NCI-H226 (cell line): ENCODE data around the gene UBA6.
A peak's percentile ranks its signal among the peaks of the same experiment; 100 is the strongest.
"Not testable (repeated sequence)": the region's sequence is repeated elsewhere in the genome, so short reads cannot be mapped to it uniquely, and the experiment has no call there.

Experiments
- DNase-seq: peaks from one replicate; pipeline ENCODE4 v3.0.0-alpha.2; 2015

The UBA6 gene

DNA sequence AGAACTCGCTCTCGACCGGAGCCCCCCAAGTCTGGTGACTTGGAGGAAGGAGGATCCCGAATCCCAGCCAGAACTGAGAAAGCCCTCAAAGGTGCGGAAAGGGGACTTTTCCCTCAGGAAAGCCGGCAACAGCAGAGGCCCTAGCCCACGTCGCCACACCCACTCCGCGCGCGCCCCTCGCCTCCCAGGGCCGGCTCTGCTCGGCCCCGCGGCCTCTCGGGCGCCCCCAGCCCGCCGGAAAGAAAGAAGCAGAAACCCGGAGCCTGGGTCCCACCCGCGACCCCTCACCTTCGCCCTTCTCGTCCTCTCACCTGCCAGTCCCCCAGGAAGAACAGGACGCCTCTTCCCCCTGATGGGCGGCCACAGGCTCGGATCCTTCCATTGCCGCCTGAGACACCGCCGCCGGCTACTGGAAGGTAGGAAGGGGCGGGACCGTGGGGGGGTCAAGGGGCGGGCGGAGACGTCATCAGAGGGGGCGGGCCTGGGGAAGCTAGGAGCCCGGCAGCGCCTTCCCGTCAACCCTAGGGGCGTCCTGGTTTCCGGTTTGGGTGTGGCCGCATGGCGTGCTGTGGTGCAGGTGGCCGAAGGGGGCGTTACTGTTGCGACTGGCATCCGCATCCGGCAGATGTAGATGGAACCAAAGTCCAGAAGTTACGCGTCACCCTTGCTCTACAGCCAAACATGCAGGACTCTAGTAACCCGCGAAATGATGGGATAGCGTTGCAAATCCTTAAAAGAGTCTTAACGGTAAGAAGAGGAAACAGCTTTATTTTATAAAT, at the start of gene UBA6:
Gene UBA6, minus strand, starts transcription at position 418 of the 779 bp plus-strand sequence. Its CDS starts 36 bp downstream, at position 382.
- peak; percentile 96 for DNase-seq

DNA sequence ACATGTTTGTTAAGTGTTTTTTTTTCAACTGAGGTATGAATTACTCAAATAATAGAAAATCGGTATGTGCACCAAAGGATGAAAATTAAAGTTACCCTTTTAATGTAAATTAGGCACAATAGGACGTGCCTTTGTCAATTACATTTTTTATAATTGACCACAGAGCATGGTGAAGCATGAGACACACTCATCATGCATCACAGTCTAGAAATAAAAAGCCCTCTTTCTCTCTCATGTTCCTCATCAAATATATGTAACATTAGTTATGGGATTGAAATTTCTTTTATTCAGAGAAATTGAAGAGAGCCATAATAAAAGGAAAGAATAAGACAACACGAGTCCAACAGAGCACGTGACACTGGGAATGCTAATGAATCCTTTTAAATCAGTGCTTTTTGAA, 49.7 kb upstream of the UBA6 start:
- no peak for DNase-seq

DNA sequence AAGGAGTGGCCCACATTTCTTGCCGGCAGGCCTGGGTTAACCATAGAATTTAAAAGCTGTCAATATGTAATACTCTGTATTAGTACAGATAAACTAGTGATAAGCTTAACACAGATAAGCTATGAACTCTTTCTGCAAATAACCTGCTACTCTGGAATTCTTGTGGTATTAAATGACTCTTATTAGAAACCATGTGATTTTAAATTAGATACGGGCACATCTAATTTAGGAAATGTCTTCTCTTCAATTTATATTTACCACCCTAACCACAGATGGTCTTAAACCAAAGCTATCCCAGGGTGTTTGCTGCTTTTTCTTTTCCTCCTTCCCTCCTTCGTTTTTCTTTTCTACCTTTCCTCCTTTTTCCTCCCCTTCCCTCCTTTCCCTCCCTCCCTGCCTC, 48.3 kb upstream of the UBA6 start:
- no peak for DNase-seq

DNA sequence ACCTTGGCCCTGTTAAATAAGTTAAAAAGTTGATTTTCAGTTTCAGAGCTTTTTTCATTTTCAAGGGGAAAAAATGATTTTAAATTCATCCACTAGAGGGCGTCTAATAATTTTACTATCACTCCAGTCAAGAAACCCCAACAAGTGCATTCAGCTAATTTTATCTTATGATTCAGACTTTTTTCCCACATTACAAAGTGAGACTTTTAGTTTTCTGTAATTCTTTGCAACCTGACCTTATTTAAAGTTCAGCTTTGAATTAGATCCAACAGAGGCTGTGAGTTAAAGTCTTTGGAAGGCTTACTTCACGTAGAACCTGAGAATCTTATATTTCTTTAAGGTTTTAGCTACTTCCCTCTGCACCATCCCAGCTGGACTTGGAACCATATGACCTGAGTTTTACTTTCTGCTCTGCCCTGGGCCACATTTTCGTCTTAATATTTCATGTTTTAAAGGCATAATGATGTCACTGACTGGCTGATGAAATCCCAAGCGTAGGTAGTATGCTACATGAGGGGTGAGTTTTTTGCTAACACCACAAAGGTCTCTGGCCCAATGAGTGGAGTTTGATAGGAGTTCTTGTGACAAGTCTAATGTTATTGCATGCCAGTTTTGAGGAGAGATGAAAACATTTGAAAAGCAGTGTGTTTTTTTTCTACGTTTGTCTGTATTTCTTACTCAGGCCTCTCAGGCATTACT, 46.0 kb upstream of the UBA6 start:
- DNase-seq, result no peak

DNA sequence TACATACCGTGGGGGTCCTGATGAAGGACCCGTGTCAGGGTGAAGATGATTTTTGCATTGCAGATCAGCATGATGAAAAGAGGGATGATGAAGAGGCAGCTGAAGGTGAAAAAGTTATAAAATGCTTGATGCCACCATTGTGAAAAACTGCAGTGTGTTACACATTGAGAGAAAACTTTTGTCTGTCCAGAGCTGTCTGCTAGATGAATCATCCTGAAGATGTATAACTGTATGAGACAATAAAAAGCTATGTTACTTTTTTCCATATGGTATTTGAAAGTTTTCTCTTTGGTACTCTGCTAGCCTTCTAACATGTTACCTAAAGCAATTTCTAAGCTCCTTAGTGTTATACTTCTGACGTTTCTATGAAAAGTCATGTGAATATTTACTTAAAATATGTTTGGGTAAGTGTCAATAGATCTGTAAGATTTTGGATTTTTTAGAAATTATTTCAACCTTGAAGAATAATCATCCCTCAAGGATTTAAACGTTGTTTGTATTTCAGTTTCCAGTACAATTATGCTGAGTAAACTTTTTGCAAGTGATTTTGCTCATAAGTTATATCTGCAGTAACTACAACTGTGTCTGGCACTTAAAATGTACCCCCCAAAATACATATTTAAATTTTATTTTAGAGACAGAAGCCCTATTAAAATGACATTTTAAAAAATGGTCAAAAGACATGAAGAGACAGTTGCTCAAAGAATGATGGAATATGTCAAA, 43.8 kb upstream of the UBA6 start:
- no peak for DNase-seq

DNA sequence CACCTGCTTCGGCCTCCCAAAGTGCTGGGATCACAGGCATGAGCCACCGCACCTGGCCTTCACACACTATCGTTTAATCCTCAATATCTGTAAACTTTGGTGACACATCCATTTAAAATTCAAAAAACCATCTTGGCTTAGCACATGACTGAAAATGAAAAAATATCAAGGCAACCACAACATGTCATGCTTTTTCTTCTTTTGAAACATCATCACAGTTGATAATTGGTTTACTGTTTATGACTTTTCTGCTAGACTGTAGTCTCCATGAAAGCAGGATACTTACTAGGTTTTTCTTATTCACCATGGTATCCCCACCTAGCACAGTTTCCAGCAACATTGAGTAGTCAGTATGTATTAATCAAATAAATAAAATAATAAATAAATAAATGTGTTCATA, 42.2 kb upstream of the UBA6 start:
- DNase-seq, result no peak

DNA sequence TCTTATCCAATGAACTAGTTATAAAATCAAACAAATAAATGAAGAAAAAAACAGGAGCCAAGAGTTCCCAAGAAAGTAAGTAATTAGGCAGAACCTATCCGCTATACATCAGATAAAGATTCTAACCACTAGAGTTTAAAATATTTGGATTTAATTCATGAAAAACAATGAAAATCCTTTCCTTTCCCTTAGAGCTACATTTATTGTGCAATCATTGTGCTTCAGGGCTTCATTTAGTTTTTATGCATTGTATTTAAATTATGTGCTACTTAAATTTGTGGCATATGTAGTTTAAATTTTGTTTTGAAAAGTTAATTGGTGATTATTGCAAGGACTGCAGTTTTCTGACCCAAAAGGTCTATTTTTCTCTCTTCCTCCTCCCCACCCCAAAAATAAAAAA, 35.3 kb upstream of the UBA6 start:
- DNase-seq, result no peak

DNA sequence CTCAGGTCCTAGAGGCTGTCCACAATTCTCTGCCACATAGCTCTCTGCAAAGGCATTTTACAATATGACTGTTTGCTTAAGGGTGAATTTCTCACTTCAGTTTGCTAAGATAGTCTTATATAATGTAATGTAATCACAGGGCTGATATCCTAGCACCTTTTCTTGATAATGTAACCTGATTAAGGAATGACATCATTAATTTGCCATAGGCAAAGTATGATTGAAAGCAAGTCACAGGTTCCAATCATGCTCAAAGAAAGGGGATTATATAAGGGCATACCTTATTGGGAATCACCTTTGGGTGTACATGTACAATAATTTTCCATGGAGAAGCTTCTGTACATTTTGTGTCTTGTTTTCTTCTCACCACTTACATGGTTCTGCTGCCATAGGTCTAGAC, 34.4 kb upstream of the UBA6 start:
- DNase-seq, result no peak

DNA sequence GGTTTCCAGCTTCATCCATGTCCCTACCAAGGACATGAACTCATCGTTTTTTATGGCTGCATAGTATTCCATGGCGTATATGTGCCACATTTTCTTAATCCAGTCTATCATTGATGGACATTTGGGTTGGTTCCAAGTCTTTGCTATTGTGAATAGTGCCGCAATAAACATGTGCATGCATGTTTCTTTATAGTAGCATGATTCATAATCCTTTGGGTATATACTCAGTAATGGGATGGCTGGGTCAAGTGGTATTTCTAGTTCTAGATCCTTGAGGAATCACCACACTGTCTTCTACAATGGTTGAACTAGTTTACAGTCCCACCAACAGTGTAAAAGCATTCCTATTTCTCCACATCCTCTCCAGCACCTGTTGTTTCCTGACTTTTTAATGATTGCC, 29.6 kb upstream of the UBA6 start:
- DNase-seq, result not testable (repeated sequence)

DNA sequence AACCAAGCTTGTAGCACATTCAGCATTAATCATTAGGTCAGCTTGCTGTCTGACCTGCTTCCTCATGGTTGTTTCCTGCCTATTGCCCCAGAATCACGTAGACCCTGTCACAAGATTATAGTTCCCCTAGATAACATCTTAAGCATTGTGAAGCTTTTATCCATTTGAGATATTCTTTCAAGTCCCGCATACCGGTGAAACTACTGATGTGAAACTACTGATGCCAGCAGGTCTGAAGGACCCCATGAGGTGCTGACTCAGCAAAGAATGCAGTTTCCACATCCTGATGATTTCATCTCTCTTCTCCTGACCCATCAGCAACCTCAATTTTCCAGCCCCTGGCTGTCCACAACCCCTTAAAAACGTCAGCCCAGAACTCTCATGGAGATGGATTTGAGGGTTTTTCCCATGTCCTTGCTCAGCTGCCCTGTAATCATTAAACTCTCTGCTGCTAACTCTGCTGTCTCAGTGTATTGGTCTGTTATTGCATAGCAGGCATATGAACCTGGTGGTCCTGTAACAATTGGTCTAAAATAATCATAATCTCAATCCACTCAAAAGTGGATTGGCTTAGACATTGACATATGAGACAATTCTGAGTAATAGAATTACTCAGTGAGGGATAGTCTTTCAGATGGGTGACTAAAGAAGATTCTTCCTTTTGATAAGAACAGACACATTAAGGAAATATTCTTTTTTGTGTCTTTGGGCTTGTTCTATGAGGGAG, 26.3 kb upstream of the UBA6 start:
- peak; percentile 91 for DNase-seq

DNA sequence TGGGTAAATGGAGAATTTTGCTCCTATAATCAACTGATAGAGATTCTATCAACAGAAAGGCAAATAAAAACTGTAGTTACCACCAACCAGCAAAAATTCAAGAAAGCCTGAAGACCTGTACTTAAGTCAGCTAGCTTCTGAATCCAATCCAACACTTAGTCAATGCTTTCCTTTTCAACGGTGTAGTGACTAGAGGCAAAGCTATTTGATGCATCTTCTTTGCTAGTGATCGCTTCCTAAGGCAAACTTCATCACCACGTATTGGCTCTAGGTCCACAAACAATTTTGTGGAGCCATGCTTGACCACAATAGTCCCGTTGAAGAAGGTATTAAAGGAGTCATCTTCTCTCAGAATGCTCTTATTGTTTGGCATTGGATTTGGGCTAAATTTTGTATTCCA, 25.0 kb upstream of the UBA6 start:
- peak; percentile 40 for DNase-seq

DNA sequence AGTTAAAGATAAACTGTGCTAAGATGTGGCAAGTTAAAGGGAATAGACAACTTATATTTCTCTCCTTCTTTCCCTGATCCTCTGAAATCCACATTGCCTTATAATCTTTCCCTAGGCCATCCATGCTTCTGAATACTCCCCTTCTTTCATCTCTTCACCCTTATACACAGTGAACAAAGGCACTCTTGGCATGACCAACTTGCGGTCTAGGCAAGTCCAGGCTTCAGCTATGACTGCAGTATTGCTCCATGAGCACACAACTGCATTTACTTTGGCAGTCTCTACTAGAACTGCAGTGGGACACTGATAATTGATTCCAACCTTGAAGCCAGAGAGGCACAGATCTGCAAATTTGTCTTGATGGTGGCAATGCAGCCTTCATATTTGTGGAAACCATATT, 24.2 kb upstream of the UBA6 start:
- DNase-seq, result no peak

DNA sequence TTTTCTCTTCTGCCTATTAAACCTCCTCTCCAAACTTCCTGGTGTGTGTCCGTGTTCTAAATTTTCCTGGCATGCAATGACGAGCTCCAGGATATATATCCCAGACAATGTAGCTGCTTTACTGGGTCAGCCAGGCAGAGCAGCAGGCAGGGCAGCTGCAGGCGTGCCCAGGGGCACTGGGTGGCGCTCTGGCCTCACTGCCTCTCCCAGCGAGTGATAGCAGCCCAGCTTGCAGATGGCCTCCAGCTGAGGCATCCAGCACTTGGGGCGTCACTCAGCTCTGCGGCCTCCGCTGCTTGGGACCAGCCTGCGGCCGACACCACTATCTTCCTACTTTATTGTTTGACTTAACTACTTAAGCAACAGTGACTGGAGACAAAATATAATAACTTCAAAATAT, 23.0 kb upstream of the UBA6 start:
- DNase-seq, result no peak

DNA sequence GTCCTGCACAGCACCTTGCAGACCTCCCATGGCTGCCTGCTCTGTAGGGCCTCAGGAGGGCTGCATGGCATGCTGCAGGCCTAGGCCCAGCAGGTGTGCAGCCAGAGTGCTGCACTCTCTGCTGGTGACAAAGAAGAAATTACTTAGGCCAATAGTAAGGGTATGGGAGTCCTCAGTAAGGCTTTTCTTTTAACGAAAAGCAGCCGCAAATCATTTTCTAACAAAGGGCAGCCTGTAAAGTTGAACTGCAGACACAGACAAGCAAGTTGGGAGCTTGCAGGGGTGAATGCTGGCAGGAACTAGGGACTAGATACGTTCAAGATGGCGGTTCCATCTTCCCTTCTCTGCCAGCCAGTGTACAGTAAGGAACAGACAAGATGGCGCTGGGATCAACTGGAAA, 22.4 kb upstream of the UBA6 start:
- no peak for DNase-seq

DNA sequence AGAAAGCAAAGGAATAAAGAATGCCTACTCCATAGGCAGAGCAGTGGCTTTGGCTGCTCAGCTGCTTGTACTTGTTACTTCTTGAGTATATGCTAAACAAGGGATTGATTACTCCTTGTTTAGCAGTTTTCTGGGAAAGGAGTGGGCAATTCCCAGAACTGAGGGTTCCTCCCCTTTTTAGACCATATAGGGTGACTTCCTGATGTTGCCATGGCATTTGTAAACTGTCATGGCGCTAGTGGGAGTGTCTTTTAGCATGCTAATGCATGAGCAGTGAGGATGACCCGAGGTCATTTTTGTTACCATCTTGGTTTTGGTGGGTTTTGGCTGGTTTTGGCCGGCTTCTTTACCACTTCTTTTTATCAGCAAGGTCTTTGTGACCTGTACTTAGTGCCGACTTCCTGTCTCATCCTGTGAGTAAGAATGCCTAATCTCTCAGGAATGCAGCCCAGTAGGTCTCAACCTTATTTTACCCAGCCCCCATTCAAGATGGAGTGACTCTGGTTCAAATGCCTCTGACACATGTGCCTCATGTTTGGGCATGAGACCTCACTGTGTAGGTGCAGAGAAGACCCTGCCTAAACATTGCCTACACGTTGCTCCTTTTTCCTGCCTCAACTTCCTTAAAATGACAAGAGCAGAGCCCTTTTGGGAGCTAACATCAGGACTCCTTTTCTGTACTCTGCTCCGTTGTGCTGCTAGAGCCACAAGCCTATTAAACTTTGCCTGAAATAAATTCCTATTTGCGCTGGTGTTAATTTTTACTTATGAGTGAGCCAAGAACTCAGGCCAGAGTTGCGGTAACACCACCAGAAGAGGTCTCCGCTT, 21.0 kb upstream of the UBA6 start:
- DNase-seq, result peak; percentile 75

DNA sequence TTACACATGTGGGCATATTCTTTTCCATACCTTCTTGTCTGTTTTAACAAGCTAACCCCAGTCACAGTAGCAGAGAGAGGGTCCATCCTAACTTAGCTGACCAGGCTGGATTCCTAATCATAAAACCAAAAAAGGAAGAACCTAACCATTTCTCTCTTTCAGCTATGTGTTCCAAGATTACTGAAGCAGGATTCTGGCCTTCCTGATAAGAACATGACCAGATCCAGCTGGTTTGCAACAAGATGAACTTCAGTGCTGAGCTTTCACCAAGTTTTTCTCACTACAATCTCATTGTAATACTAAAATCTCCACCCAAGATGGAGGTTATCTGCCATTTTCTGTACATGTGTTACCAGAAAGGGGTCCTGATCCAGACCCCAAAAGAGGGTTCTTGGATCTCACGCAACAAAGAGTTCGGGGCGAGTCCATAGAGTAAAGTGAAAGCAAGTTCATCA, 20.4 kb upstream of the UBA6 start:
- DNase-seq, result no peak

DNA sequence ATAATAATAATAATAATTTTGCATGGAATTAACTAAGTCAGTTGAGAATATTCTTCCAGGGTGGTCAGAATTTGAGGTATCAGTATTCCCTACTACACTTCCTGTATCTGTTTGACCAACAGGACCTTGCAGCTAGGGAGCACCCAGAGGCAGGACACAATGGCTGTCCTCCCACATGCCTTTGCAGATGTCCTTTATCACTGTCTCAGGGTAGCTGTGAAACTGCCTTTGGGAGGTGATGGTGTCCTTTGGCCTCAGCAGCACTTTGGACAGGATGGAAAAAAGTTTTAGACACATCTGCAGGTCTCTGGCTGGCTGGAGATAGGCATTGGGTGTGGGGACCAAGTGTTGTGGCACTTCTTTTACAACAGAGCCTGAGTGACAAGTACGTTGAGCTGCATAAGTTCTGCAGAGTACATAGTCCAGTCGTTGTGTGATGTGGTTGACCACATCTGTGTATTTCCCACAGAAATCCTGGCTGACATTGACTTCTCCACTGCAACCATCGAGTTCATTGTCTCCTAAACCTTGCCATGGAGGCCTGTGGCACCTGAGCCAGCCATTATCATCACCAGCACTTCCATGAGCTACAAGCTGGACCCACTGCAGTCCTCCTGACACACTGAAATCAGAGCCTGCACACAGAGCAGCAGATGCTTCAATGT, 19.1 kb upstream of the UBA6 start:
- no peak for DNase-seq

DNA sequence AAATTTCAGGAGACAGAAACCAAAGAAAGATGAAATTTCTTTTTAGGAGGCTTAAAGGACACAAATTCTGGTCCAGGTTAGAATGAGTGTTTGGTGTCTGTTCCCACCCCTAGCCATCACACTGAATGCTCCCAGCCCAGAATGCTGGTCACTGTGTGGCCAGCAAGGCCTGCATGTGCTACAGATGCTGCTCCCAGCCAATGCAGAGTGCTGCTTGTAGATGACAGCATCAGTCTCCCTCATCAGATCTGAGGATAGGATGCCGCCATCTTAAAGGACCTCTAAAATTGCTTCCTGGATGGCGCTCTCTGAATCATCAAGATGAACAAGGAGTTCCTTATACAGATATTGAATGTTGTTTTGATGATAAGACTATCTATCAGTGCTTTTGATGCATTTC, 17.9 kb upstream of the UBA6 start:
- no peak for DNase-seq

DNA sequence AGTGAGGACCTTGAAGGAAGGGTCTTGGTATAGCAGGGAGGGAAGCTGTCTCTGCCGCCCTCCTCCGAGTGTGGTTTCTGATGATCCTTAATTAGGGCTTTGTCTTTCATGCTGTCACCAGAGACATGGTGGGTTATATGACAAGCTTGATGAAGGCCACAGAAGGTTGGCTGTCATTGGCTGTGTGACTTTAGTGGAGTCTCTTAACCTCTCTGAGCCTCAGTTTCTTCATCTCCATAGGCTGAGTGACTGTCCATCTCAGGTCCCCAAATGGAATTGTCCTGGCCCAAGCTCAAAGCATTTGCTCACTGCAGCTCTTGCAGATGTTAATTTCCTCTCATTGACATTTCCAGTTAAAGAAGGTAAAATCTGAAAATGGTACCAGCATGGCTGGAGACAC, 16.6 kb upstream of the UBA6 start:
- DNase-seq, result no peak

DNA sequence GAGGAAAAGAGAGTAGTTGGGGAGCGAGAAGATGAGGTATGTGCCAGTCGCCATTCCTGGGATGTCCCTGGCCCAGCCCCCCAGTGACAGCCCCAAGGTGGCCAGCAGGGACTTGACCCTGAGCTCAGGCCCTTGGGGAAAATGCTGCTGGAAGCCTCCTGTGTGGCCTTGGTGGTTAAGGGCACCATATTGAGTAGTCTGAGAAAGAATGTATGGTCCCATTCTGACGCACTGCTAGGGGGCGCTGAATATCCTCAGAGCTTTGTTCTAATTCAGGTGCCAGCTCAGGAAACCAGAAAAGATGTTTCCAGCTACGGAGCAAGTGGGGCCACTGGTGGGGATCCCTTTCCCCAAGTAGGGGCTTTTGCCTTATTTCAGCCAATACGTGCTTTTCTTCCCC, 14.0 kb upstream of the UBA6 start:
- DNase-seq, result no peak

DNA sequence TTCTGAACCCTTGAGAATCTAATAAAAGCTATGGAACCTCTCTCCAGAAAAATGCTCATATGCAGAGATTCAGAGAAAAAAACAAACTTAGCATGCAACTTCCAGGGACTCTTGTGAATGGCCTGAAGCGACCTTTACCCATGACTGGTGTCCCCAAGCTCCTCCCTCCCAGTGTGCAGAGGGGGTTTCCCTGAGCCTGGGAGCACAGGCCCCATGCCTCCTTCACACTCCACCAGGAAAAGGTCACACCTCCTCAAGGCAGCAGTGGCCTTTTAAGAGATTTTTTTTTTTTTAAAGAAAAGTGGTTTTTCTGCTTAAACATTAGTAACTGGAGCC, 13.3 kb upstream of the UBA6 start:
- no peak for DNase-seq
